HL-60 (cell line): ENCODE measurements around the gene NATD1.

Source experiments
- CTCF ChIP-seq: IDR thresholded peaks from one replicate; pipeline ENCODE4 v1.5.1; 2011; ENCODE audit warnings: low read length, control low read depth, inconsistent platforms; ENCODE audit not compliant: insufficient read depth
- GABPA ChIP-seq: IDR thresholded peaks from 2 replicates; pipeline ENCODE4 v1.6.1; 2012; ENCODE audit warnings: low read depth
- POLR2AphosphoS5 ChIP-seq: IDR thresholded peaks from 2 replicates; pipeline ENCODE4 v1.6.1; 2012; ENCODE audit warnings: low read depth
- REST ChIP-seq: IDR thresholded peaks from 2 replicates; pipeline ENCODE4 v1.6.1; 2012; ENCODE audit warnings: low read depth; ENCODE audit not compliant: insufficient replicate concordance

GRCh38 chr17:21246698-21247097 is 6.5 kb downstream of the NATD1 start:
- TF ChIP-seq CTCF (no peak), POLR2AphosphoS5 (no peak), REST (no peak), GABPA (no peak)
